Cardiac fibroblast (primary cell): Measurements from ENCODE around the gene B4GALNT4.
A peak's percentile ranks its signal among the peaks of the same experiment; 100 is the strongest.

Experiments
- DNase-seq, 2 donors: peaks; one replicate each; pipeline versions ENCODE4 v3.0.0 to v3.0.0-alpha.2; 2010; ENCODE audit warnings: low read depth in 2 of 2
- H3K4me3 ChIP-seq, 2 donors: replicated peaks in 1 of 2; 1 replicate in 1 of 2; 2 replicates in 1 of 2; pipeline ENCODE4 v1.5.1; 2011; ENCODE audit warnings: low read depth in 2 of 2, low read length in 2 of 2, mild to moderate bottlenecking in 2 of 2, moderate library complexity in 1 of 2
- TF ChIP-seq, protein P1 (sequence below): IDR thresholded peaks from one replicate; pipeline ENCODE4 v1.5.1; 2011; ENCODE audit warnings: low read depth, mild to moderate bottlenecking, low read length, inconsistent platforms

B4GALNT4 gene

DNA sequence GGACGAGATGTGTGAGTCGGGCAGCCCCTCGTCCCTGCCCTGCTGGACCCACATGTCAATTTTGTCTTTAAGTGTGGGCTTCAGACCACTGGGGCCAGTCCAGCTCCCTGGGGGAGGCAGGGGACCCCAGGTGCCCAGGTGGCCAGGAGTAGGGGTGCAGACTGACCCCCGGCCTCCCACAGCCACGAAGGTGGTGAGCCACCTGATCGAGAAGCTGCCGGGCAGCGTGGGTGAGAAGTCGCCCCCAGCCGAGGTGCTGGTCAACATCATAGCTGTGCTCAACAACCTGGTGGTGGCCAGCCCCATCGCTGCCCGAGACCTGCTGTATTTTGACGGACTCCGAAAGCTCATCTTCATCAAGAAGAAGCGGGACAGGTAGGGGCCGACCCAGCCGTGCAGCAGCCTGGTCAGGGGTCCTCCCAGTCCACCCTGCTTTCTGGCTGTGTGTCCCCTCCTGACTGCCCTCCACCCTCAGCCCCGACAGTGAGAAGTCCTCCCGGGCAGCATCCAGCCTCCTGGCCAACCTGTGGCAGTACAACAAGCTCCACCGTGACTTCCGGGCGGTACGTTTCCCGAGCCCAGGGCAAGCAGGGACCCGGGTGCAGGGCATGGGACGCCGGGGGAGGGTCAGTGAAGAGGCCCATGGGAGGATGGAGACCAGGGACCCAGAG, 34.6 kb downstream of the B4GALNT4 start:
- no peak for DNase-seq
- H3K4me3 ChIP-seq: no peak overlapping the region
- TF ChIP-seq, protein P1, sequence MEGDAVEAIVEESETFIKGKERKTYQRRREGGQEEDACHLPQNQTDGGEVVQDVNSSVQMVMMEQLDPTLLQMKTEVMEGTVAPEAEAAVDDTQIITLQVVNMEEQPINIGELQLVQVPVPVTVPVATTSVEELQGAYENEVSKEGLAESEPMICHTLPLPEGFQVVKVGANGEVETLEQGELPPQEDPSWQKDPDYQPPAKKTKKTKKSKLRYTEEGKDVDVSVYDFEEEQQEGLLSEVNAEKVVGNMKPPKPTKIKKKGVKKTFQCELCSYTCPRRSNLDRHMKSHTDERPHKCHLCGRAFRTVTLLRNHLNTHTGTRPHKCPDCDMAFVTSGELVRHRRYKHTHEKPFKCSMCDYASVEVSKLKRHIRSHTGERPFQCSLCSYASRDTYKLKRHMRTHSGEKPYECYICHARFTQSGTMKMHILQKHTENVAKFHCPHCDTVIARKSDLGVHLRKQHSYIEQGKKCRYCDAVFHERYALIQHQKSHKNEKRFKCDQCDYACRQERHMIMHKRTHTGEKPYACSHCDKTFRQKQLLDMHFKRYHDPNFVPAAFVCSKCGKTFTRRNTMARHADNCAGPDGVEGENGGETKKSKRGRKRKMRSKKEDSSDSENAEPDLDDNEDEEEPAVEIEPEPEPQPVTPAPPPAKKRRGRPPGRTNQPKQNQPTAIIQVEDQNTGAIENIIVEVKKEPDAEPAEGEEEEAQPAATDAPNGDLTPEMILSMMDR: no peak

DNA sequence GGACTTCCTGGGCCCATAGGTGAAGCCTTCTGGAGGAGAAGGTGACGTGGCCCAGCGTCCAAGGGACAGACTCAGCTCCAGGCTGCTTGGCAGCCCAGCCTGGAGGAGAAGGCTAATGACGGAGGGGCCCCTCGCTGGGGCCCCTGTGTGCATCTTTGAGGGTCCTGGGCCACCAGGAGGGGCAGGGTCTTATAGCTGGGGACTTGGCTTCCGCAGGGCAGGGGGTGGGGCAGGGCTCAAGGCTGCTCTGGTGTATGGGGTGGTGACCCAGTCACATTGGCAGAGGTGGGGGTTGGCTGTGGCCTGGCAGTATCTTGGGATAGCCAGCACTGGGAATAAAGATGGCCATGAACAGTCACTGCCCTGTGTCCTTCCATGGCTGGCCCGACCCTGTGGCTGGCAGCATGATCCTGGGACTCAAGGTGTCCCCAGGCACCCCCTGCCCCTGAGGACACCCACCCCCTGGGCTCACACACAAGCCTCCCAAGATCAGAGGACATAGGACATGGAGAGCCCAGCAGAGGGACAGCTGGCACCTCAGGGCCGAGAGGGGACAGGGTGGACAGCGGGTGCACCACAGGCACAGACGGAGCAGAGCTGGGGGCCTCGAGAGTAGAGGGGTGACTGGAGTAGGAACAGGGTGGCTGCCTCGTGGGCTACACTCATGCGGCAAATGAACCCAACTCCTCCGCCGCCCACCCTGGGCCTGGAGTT, 35.4 kb downstream of the B4GALNT4 start:
- no peak overlapping the region for H3K4me3 ChIP-seq
- TF ChIP-seq, protein P1: no peak
- DNase-seq: no peak

DNA sequence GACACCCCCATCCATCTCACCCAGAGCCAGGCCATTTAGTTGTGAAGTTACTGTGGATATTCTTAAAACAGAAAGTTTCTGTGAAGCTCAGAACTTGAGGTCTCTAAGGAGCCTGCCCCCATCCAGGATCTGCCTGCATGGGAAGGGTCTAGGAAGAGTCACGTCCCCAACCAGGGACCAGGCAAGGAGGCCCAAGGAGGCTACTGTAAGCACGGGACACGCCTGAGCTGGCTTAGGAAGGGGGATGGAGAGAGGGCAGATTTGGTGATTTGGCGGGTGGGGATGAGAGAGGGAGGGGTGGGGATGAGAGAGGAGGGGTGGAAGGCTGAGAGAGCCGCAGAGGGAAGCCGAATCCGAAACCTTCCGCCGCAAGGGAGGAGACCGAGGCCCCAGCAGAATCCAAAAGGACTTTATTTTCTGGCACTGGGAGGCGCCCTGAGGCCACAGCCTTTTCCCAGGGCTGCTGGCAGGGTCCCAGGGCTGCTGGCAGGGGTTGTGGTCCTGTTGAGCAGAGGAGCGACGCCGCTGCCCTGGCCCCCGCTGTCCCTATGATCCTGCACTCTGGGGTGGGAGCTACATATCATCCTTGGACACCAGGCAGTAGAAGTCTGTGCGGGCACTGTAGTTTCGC, 36.1 kb downstream of the B4GALNT4 start:
- TF ChIP-seq, protein P1: no peak
- DNase-seq: peak in 1 of 2 donors; percentile 59
- H3K4me3 ChIP-seq: no peak overlapping the region

GRCh38 chr11:405954-406795, 36.9 kb downstream of the B4GALNT4 start:
- TF ChIP-seq, protein P1: no peak
- no peak for DNase-seq
- H3K4me3 ChIP-seq: peak overlapping the region; percentile 46 to 64

GRCh38 chr11:406796-407650, 37.7 kb downstream of the B4GALNT4 start:
- H3K4me3 ChIP-seq: peak overlapping the region; percentile 46 to 64
- DNase-seq: peak; percentile 78 to 89
- TF ChIP-seq, protein P1: no peak

DNA sequence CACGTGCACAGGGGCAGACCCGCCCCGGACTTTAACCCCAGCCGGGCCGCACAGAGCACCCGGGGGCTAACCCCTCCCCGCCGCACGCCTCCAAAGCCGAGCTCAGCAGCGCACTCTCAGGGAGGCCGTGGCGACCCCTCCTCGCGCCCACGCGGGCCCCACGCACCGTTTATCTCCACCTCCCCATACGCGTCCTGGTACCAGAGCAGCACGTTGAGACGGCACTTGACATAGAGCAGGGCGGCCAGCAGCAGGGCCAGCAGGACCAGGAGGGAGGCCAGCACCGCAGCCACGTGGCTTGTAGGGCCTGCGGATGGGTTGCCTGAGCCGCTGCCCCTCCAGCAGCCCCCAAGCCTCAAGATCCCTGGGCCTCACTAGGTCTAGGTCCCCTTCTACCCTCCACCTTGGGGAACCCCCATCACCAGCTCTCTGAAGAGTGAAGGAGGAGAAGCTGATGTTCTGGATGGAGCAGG, 38.4 kb downstream of the B4GALNT4 start:
- no peak for DNase-seq
- H3K4me3 ChIP-seq: no peak overlapping the region

More for the DNA sequence above, 38.4 kb downstream of the B4GALNT4 start:
- TF ChIP-seq, protein P1: no peak
